H1 (cell line): ENCODE data around the gene SMTNL1. TPM values are rescaled to one million over a fixed set of nuclear protein-coding genes. Genes with fewer than 3 reads are reported as not detected.

Source experiments
- CHD2 ChIP-seq: IDR thresholded peaks from 2 replicates; pipeline ENCODE4 v1.6.1; 2012; ENCODE audit warnings: low read length, improper control_type of control experiment
- NANOG ChIP-seq: IDR thresholded peaks from 2 replicates; pipeline ENCODE4 v1.6.1; 2011; ENCODE audit warnings: low read length, low read depth, mild to moderate bottlenecking, inconsistent platforms; ENCODE audit not compliant: insufficient read depth, poor library complexity, severe bottlenecking
- POU5F1 ChIP-seq: IDR thresholded peaks from 2 replicates; pipeline ENCODE4 v1.6.1; 2011; ENCODE audit warnings: low read depth, mild to moderate bottlenecking, low read length, moderate library complexity
- YY1 ChIP-seq: IDR thresholded peaks from 2 replicates; pipeline ENCODE4 v1.6.1; 2011; ENCODE audit warnings: low read depth, mild to moderate bottlenecking, low read length
- polyA plus RNA-seq, 7 experiments: library from polyadenylated mRNA; depleted of rRNA in 3 of 7; stranded (reverse) in 5 of 7; unstranded in 2 of 7; fragments of >200 nt in 5 of 7; fragments of 200-250 nt in 2 of 7; gene quantifications; 1 replicate in 5 of 7; 2 replicates in 1 of 7; 4 replicates in 1 of 7; pipeline versions ENCODE4 v1.2.1 to v1.2.3, GENCODE V29; 2011 to 2013; ENCODE audit warnings: missing spikeins in 2 of 7, mixed read lengths in 2 of 7
- total RNA-seq: library from RNA; stranded (reverse); fragmentation: NEBNext Ultra II Directional; extraction: Animal tissue kit (Norgen Biotek cat#: 25700); gene quantifications from 2 replicates; pipeline ENCODE4 v1.2.1, GENCODE V29; 2021

SMTNL1 gene
- total and polyA plus RNA-seq, 2 of the 8 experiments (the other 6 are each of a cell fraction or from before 2014, with no cell fraction given), result 0.18 TPM; not detected in 1

GRCh38 chr11:57574061-57574460, 36.7 kb downstream of the SMTNL1 start (continued):
- TF ChIP-seq CHD2 (no peak), NANOG (no peak), POU5F1 (no peak), YY1 (no peak)
